ENCODE results near the gene YY1.

GRCh38 chr14:100291305-100292075 lies 52.5 kb downstream of the YY1 start:
- TF ChIP-seq POLR2A (IDR thresholded peaks at IDR 0.05): no peak
- TF ChIP-seq, protein P1, sequence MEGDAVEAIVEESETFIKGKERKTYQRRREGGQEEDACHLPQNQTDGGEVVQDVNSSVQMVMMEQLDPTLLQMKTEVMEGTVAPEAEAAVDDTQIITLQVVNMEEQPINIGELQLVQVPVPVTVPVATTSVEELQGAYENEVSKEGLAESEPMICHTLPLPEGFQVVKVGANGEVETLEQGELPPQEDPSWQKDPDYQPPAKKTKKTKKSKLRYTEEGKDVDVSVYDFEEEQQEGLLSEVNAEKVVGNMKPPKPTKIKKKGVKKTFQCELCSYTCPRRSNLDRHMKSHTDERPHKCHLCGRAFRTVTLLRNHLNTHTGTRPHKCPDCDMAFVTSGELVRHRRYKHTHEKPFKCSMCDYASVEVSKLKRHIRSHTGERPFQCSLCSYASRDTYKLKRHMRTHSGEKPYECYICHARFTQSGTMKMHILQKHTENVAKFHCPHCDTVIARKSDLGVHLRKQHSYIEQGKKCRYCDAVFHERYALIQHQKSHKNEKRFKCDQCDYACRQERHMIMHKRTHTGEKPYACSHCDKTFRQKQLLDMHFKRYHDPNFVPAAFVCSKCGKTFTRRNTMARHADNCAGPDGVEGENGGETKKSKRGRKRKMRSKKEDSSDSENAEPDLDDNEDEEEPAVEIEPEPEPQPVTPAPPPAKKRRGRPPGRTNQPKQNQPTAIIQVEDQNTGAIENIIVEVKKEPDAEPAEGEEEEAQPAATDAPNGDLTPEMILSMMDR (IDR thresholded peaks at IDR 0.05): no peak

All from vagina (tissue), 2 donors.